ENCODE measurements around the gene SRPK1.
A peak's percentile ranks its signal among the peaks of the same experiment; 100 is the strongest.
"Not testable (repeated sequence)": the region's sequence is repeated elsewhere in the genome, so short reads cannot be mapped to it uniquely, and the experiment has no call there.

The SRPK1 gene

DNA sequence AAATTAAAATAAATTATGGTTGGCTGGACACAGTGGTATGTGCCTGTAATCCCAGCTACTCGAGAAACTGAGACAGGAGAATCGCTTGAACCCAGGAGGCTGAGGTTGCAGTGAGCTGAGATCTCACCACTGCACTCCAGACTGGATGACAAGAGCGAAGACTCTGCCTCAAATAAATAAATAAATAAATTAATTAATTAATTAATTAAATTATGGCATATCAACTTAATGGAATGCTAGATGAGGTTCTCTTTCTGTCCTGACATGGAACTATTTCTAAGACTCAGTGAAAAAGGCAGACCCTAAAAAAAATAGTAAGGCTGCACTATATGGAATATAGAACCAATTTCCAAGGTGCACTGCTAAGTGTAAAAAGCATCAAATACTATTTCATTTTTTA is 4.8 kb downstream of the SRPK1 start:
- H2AFZ ChIP-seq (ENCODE audit: low read depth, low read length), result no peak overlapping the region
- peaks cover 34% of the 10 kb centered on the region for H4K20me1 ChIP-seq (ENCODE audit: insufficient read depth, low read length)
- peak overlapping the region; percentile 91; the same call in 1 of the 2 replicates for H3K4me2 ChIP-seq (ENCODE audit: insufficient read depth, low read length)
- no peak for DNase-seq
- H3K4me3 ChIP-seq (ENCODE audit: low read depth in 1 of 2, low read length in 2 of 2), result no peak overlapping the region
- peaks cover 36% of the 10 kb centered on the region for H3K4me1 ChIP-seq (ENCODE audit: insufficient read depth, low read length)
- no peak for TF ChIP-seq EZH2 (IDR thresholded peaks at IDR 0.05; ENCODE audit: borderline replicate concordance, low read depth, low read length, severe bottlenecking)
- TF ChIP-seq CTCF (IDR thresholded peaks at IDR 0.05; ENCODE audit: borderline replicate concordance, extremely low read depth, low read length, poor library complexity, severe bottlenecking), result no peak
- H3K9me3 ChIP-seq (ENCODE audit: insufficient read depth, low read length, severe bottlenecking), result peaks cover 13% of the 10 kb centered on the region
- H3K9ac ChIP-seq (ENCODE audit: low read depth, low read length), result no peak overlapping the region
- H3K27me3 ChIP-seq (ENCODE audit: insufficient read depth, low read length, poor library complexity), result no peaks in the 10 kb centered on the region
- ATAC-seq (ENCODE audit: insufficient read depth, low read depth), result no peak
- peaks cover 70% of the 10 kb centered on the region for H3K36me3 ChIP-seq (ENCODE audit: insufficient read depth, low read length)
- peaks cover 91% of the 10 kb centered on the region for H3K79me2 ChIP-seq (ENCODE audit: insufficient read depth, low read length)
- no peak overlapping the region for H3K27ac ChIP-seq (ENCODE audit: low read length)

DNA sequence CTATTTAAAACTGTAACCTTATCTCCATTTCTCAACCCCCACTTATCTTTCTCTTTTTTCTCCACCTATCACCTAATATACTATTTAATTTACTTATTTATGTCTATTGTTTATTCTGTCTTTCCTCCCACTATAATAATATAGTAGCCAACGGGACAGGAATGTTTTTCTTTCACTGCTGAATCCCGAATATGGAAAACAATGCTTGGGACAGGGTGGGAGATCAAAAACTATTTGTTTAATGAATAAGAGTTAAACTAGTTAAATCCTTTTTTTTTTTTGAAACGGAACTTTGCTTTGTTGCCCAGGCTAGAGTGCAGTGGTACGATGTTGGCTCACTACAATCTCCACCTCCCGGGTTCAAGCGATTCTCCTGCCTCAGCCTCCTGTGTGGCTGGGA is 6.4 kb downstream of the SRPK1 start:
- Histone ChIP-seq H3K4me2 (ENCODE audit: insufficient read depth, low read length) (no peak overlapping the region), H3K79me2 (ENCODE audit: insufficient read depth, low read length) (peaks cover 90% of the 10 kb centered on the region), H4K20me1 (ENCODE audit: insufficient read depth, low read length) (peaks cover 25% of the 10 kb centered on the region), H2AFZ (ENCODE audit: low read depth, low read length) (no peak overlapping the region), H3K4me3 (ENCODE audit: low read depth in 1 of 2, low read length in 2 of 2) (no peak overlapping the region), H3K36me3 (ENCODE audit: insufficient read depth, low read length) (peaks cover 78% of the 10 kb centered on the region), H3K9me3 (ENCODE audit: insufficient read depth, low read length, severe bottlenecking) (peaks cover 27% of the 10 kb centered on the region), H3K9ac (ENCODE audit: low read depth, low read length) (no peak overlapping the region), H3K27ac (ENCODE audit: low read length) (no peak overlapping the region), H3K4me1 (ENCODE audit: insufficient read depth, low read length) (peaks cover 34% of the 10 kb centered on the region), H3K27me3 (ENCODE audit: insufficient read depth, low read length, poor library complexity) (no peaks in the 10 kb centered on the region)
- no peak for DNase-seq
- TF ChIP-seq CTCF (IDR thresholded peaks at IDR 0.05; ENCODE audit: borderline replicate concordance, extremely low read depth, low read length, poor library complexity, severe bottlenecking) (no peak), EZH2 (IDR thresholded peaks at IDR 0.05; ENCODE audit: borderline replicate concordance, low read depth, low read length, severe bottlenecking) (no peak)
- ATAC-seq (ENCODE audit: insufficient read depth, low read depth), result no peak

GRCh38 chr6:35911871-35912653 is 8.8 kb downstream of the SRPK1 start:
- DNase-seq, result no peak
- Histone ChIP-seq H3K27ac (ENCODE audit: low read length) (no peak overlapping the region), H4K20me1 (ENCODE audit: insufficient read depth, low read length) (peaks cover 5% of the 10 kb centered on the region; the same call in 1 of the 2 replicates), H3K36me3 (ENCODE audit: insufficient read depth, low read length) (peaks cover 78% of the 10 kb centered on the region), H3K79me2 (ENCODE audit: insufficient read depth, low read length) (peaks cover 89% of the 10 kb centered on the region), H3K4me3 (ENCODE audit: low read depth in 1 of 2, low read length in 2 of 2) (no peak overlapping the region), H3K4me2 (ENCODE audit: insufficient read depth, low read length) (no peak overlapping the region), H3K27me3 (ENCODE audit: insufficient read depth, low read length, poor library complexity) (no peaks in the 10 kb centered on the region), H2AFZ (ENCODE audit: low read depth, low read length) (no peak overlapping the region), H3K9me3 (ENCODE audit: insufficient read depth, low read length, severe bottlenecking) (peaks cover 38% of the 10 kb centered on the region), H3K9ac (ENCODE audit: low read depth, low read length) (no peak overlapping the region), H3K4me1 (ENCODE audit: insufficient read depth, low read length) (peaks cover 9% of the 10 kb centered on the region)
- no peak for ATAC-seq (ENCODE audit: insufficient read depth, low read depth)
- TF ChIP-seq CTCF (IDR thresholded peaks at IDR 0.05; ENCODE audit: borderline replicate concordance, extremely low read depth, low read length, poor library complexity, severe bottlenecking) (no peak), EZH2 (IDR thresholded peaks at IDR 0.05; ENCODE audit: borderline replicate concordance, low read depth, low read length, severe bottlenecking) (no peak)

DNA sequence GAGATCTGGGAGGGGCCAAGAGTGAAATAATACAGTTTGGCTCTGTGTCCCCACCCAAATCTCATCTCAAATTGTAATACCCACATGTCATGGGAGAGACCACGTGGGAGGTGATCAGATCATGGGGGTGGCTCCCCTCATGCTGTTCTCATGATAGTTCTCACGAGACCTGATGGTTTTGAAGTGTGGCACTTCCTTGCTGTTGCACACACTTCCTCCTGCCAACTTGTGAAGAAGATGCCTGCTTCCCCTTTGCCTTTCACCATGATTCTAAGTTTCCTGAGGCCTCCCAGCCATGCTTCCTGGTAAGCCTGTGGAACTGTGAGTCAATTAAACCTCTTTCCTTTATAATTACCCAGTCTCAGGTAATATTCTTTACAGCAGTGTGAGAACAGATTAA is 11.3 kb downstream of the SRPK1 start:
- H3K27me3 ChIP-seq (ENCODE audit: insufficient read depth, low read length, poor library complexity); H3K4me1 ChIP-seq (ENCODE audit: insufficient read depth, low read length); H3K9ac ChIP-seq (ENCODE audit: low read depth, low read length); DNase-seq; H3K4me2 ChIP-seq (ENCODE audit: insufficient read depth, low read length); H3K4me3 ChIP-seq (ENCODE audit: low read depth in 1 of 2, low read length in 2 of 2); ATAC-seq (ENCODE audit: insufficient read depth, low read depth); H3K27ac ChIP-seq (ENCODE audit: low read length); H2AFZ ChIP-seq (ENCODE audit: low read depth, low read length): not testable (repeated sequence)
- Histone ChIP-seq H3K9me3 (ENCODE audit: insufficient read depth, low read length, severe bottlenecking) (peaks cover 38% of the 10 kb centered on the region), H4K20me1 (ENCODE audit: insufficient read depth, low read length) (peaks cover 19% of the 10 kb centered on the region; the same call in 1 of the 2 replicates), H3K36me3 (ENCODE audit: insufficient read depth, low read length) (peaks cover 76% of the 10 kb centered on the region), H3K79me2 (ENCODE audit: insufficient read depth, low read length) (peaks cover 92% of the 10 kb centered on the region)

DNA sequence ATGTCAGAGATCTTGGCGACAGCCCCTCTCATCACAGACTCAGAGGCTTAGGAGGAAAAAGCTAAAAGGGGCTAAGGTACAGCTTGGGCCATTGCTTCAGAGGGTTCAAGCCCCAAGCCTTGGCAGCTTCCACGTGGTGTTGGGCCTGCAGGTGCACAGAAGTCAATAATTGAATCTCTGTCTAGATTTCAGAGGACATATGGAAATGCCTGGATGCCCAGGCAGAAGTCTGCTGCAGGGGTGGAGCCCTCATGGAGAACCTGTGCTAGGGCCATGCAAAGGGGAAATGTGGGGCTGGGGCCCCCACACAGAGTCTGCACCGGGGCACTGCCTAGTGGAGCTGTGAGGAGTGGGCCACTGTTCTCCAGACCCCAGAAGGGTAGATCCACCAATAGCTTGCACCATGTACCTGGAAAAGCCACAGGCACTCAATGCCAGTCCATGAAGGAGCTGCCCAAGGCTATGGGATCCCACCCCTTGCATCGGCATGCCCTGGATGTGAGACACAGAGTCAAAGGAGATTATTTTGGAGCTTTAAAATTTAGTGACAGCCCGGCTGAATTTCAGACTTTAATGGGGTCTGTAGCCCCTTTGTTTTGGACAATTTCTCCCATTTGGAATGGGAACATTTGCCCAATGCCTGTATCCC is 12.0 kb downstream of the SRPK1 start:
- H3K36me3 ChIP-seq (ENCODE audit: insufficient read depth, low read length), result peaks cover 75% of the 10 kb centered on the region
- H3K9me3 ChIP-seq (ENCODE audit: insufficient read depth, low read length, severe bottlenecking), result peaks cover 38% of the 10 kb centered on the region
- not testable (repeated sequence) for H3K9ac ChIP-seq (ENCODE audit: low read depth, low read length); ATAC-seq (ENCODE audit: insufficient read depth, low read depth); H3K27me3 ChIP-seq (ENCODE audit: insufficient read depth, low read length, poor library complexity); H2AFZ ChIP-seq (ENCODE audit: low read depth, low read length); H3K4me3 ChIP-seq (ENCODE audit: low read depth in 1 of 2, low read length in 2 of 2); H3K27ac ChIP-seq (ENCODE audit: low read length); H3K4me2 ChIP-seq (ENCODE audit: insufficient read depth, low read length); H3K4me1 ChIP-seq (ENCODE audit: insufficient read depth, low read length)
- DNase-seq, result peak; percentile 26
- H4K20me1 ChIP-seq (ENCODE audit: insufficient read depth, low read length), result peaks cover 23% of the 10 kb centered on the region; the same call in 1 of the 2 replicates
- H3K79me2 ChIP-seq (ENCODE audit: insufficient read depth, low read length), result peaks cover 92% of the 10 kb centered on the region
